HepG2 (cell line): ENCODE measurements around the gene FYTTD1. TPM values are rescaled to one million over a fixed set of nuclear protein-coding genes. Genes with fewer than 3 reads are reported as not detected.

Experiments used
- AHDC1 ChIP-seq: sonication (generic); formaldehyde crosslinking; IDR thresholded peaks from 2 replicates; pipeline ENCODE4 v1.5.1; 2020; ENCODE audit warnings: mild to moderate bottlenecking, missing genetic modification reagents, borderline replicate concordance
- ATF1 ChIP-seq: IDR thresholded peaks from 2 replicates; pipeline ENCODE4 v1.6.1; 2016; ENCODE audit warnings: mild to moderate bottlenecking, control low read depth
- HCFC1 ChIP-seq: fragments of 150-350 bp; IDR thresholded peaks from 2 replicates; pipeline ENCODE4 v1.6.1; 2014; ENCODE audit warnings: low read depth, low read length
- KIAA2018 ChIP-seq: sonication (generic); formaldehyde crosslinking; IDR thresholded peaks from 2 replicates; pipeline ENCODE4 v1.5.0; 2020; ENCODE audit warnings: mild to moderate bottlenecking, missing genetic modification reagents, borderline replicate concordance
- ONECUT2 ChIP-seq: sonication (generic); formaldehyde crosslinking; IDR thresholded peaks from 2 replicates; pipeline ENCODE4 v1.4.0; 2020; ENCODE audit warnings: missing genetic modification reagents
- SRY ChIP-seq: sonication (generic); formaldehyde crosslinking; IDR thresholded peaks from 2 replicates; pipeline ENCODE4 v1.8.0; 2022; ENCODE audit warnings: mild to moderate bottlenecking, missing genetic modification reagents
- TFE3 ChIP-seq: IDR thresholded peaks from 2 replicates; pipeline ENCODE4 v1.6.1; 2016
- ZBTB46 ChIP-seq: sonication (generic); formaldehyde crosslinking; IDR thresholded peaks from 2 replicates; pipeline ENCODE4 v1.4.0; 2020; ENCODE audit warnings: mild to moderate bottlenecking, missing genetic modification reagents, borderline replicate concordance
- ZNF275 ChIP-seq: sonication (generic); formaldehyde crosslinking; IDR thresholded peaks from 2 replicates; pipeline ENCODE4 v1.8.0; 2022; ENCODE audit warnings: missing genetic modification reagents, mild to moderate bottlenecking, inconsistent platforms, borderline replicate concordance
- polyA plus RNA-seq, 8 experiments: library from polyadenylated mRNA; depleted of rRNA in 3 of 8; stranded (reverse) in 7 of 8; unstranded in 1 of 8; fragments of >200 nt; fragmentation: Illumina TruSeq in 4 of 8; extraction: Trizol in 4 of 8; gene quantifications; 2 replicates each; pipeline versions ENCODE4 v1.2.1 to v1.2.3, GENCODE V29; 2011 to 2016; ENCODE audit warnings: low read depth in 4 of 8, missing spikeins in 1 of 8, mixed read lengths in 1 of 8; ENCODE audit not compliant: insufficient read depth in 1 of 8
- total RNA-seq, 5 experiments: library from RNA; depleted of rRNA; stranded (reverse); fragments of >200 nt; fragmentation: Illumina TruSeq; extraction: Trizol; gene quantifications; 2 replicates each; pipeline ENCODE4 v1.2.3, GENCODE V29; 2016; ENCODE audit warnings: low read depth in 1 of 5

The FYTTD1 gene
- total and polyA plus RNA-seq, 2 of the 13 experiments (the other 11 are each of a cell fraction or from before 2014, with no cell fraction given), result 6.5 to 28.8 TPM

GRCh38 chr3:197820550-197821335, 71.1 kb downstream of the FYTTD1 start (continued):
- TF ChIP-seq AHDC1 (CRISPR knock-in tag), result peak; percentile 55; the same call in 1 of the 2 replicates
- no peak for TF ChIP-seq ZBTB46 (CRISPR knock-in tag)
- no peak for TF ChIP-seq SRY (CRISPR knock-in tag)
- no peak for TF ChIP-seq ONECUT2 (CRISPR knock-in tag)
- no peak for TF ChIP-seq HCFC1
- TF ChIP-seq ZNF275 (CRISPR knock-in tag), result no peak
- TF ChIP-seq ATF1 (CRISPR knock-in tag), result peak; percentile 48; the same call in 1 of the 2 replicates
- no peak for TF ChIP-seq KIAA2018 (CRISPR knock-in tag)
- TF ChIP-seq TFE3, result no peak
